ENCODE results near the gene PLG.

DNA sequence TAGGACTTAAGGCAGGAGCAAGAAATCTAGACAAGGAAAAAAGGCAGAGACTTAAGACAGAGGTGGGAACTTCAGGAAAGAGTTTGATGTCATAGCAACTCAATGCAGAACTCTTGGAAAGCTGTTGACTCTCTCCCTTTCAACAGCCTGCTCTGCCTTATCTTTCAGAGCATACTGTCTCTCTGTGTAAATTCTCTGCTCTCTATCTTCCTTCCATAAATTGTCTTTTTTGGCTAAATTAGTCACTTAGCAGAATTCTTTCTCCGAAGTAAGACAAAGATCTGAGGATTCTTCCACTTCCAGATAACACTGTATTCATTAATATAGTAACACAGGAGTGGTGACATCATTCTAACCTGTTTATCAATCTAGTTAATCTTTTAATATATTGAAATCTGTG, 80.2 kb downstream of the PLG start:
- TF ChIP-seq CTCF (IDR thresholded peaks at IDR 0.05), result no peak
- TF ChIP-seq POLR2AphosphoS5 (IDR thresholded peaks at IDR 0.05; ENCODE audit: insufficient read depth in 1 of 2, low read depth in 1 of 2), result no peak
- TF ChIP-seq POLR2A (IDR thresholded peaks at IDR 0.05), result no peak
